Left renal cortex interstitium (tissue), 4 donors: ENCODE data around the gene SH2D2A. TPM values are rescaled to one million over a fixed set of nuclear protein-coding genes. Genes with fewer than 3 reads are reported as not detected.

Experiments used
- DNase-seq, 4 donors: peaks; one replicate each; pipeline ENCODE4 v3.0.0-alpha.2; 2013; ENCODE audit warnings: low read depth in 4 of 4, low spot score in 2 of 4, missing footprints in 1 of 4
- polyA plus RNA-seq, 4 donors: library from polyadenylated mRNA; unstranded; fragments of 120-200 nt; gene quantifications; one replicate each; pipeline ENCODE4 v1.2.1, GENCODE V29; 2013; ENCODE audit not compliant: insufficient read length in 4 of 4

The SH2D2A gene
- polyA plus RNA-seq, 4 donors, result 0.49 to 1.6 (median 1.0) TPM

GRCh38 chr1:156828400-156829124 is 11.9 kb upstream of the SH2D2A start:
- no peak for DNase-seq

- no peak for DNase-seq
Measured at GRCh38 chr1:156826630-156827029, 10.0 kb upstream of the SH2D2A start.

- DNase-seq, result no peak
Measured at GRCh38 chr1:156823210-156823790, 6.7 kb upstream of the SH2D2A start.

- no peak for DNase-seq
Measured at GRCh38 chr1:156822680-156823079, 6.0 kb upstream of the SH2D2A start.

GRCh38 chr1:156821801-156822200 is 5.2 kb upstream of the SH2D2A start:
- DNase-seq, result no peak

GRCh38 chr1:156815961-156816422 is 656 bp downstream of the SH2D2A start:
- DNase-seq, result no peak

- DNase-seq, result peak in 2 of 4 donors; percentile 70 to 74
Measured at GRCh38 chr1:156815307-156815826, 1.3 kb downstream of the SH2D2A start.

GRCh38 chr1:156814571-156815260 is 1.9 kb downstream of the SH2D2A start:
- DNase-seq, result no peak

- no peak for DNase-seq
Measured at GRCh38 chr1:156813750-156814570, 2.7 kb downstream of the SH2D2A start.

- no peak for DNase-seq
Measured at GRCh38 chr1:156813298-156813697, 3.4 kb downstream of the SH2D2A start.

- DNase-seq, result no peak
Measured at GRCh38 chr1:156812293-156812990, 4.2 kb downstream of the SH2D2A start.

- no peak for DNase-seq
Measured at GRCh38 chr1:156811168-156811567, 5.5 kb downstream of the SH2D2A start.

GRCh38 chr1:156809711-156810366 is 6.8 kb downstream of the SH2D2A start:
- no peak for DNase-seq

- DNase-seq, result no peak
Measured at GRCh38 chr1:156809281-156809680, 7.4 kb downstream of the SH2D2A start.

GRCh38 chr1:156808186-156809030 is 8.2 kb downstream of the SH2D2A start:
- DNase-seq, result no peak

GRCh38 chr1:156807627-156808026 is 9.0 kb downstream of the SH2D2A start:
- DNase-seq, result no peak

- no peak for DNase-seq
Measured at GRCh38 chr1:156806512-156807440, 9.9 kb downstream of the SH2D2A start.
